ENCODE results near the gene NAV2.

The NAV2 gene

DNA sequence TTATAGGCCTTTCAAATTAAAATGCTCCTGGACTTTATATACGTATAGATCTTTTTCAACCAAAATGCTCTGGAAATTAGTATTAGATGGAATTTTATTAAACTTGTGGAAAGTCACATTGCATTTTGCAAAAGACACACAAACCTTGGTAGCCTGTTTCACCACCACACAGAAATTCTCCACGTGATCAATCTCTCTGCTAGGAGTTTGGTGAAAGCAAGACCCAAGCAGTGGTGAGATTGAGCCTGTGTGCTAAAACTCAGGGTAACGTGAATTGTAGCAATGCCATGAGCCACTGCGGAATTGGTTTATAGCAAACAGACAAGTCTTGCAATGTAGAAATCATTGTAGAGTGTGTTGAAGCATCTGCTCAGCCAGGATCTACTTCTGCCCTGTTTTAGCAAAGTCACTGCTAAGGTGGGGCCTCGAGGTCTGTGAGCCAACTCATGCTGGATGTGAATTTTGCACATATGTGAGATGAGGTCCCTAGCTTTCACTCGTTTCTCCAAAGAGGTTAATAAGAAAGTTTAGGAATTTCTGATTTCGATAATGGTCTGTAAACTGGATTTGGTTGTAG lies 262.9 kb downstream of the NAV2 start:
- Mint-ChIP-seq H3K9me3 (no peaks in the 10 kb centered on the region), H3K4me3 (no peak overlapping the region), H3K4me1 (ENCODE audit: low read depth) (peaks cover 31% of the 10 kb centered on the region), H3K27ac (no peak overlapping the region), H3K36me3 (ENCODE audit: low read depth) (no peaks in the 10 kb centered on the region), H3K27me3 (peaks cover 25% of the 10 kb centered on the region)

DNA sequence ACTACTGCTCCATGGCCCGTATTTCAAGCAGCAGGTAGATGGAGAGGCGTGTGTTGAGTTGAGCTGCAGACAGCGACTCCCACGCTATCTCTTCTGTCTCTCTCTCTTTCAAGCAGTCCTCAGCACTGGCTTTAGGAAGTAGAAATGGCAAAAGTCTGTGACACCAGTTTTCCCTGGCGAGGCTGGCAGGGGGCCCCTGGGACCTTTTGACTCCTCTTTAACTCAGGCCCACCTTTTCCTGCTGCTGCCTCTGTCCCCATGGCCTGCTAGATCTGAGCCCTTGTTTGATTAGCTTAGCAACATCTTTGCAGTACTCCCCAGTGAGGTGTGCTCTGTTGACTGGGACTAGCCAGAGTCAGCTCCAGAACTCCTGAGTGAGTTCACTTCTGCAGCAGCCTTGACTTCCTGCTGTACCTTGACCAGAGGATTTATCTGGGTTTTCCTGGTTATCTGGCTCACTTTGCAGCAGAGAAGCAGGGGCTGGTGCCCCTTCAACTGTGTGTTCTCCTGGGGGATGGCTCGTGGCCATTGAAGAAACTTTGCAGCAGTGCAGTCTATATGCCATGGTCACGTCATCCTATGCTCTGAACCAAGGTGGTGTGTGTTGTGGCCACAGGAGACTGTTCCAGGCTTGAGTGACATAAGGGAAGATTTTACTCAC lies 263.8 kb downstream of the NAV2 start:
- Mint-ChIP-seq H3K27me3 (peaks cover 26% of the 10 kb centered on the region), H3K36me3 (ENCODE audit: low read depth) (no peaks in the 10 kb centered on the region), H3K4me3 (no peak overlapping the region), H3K9me3 (no peaks in the 10 kb centered on the region), H3K4me1 (ENCODE audit: low read depth) (peaks cover 22% of the 10 kb centered on the region), H3K27ac (no peak overlapping the region)

DNA sequence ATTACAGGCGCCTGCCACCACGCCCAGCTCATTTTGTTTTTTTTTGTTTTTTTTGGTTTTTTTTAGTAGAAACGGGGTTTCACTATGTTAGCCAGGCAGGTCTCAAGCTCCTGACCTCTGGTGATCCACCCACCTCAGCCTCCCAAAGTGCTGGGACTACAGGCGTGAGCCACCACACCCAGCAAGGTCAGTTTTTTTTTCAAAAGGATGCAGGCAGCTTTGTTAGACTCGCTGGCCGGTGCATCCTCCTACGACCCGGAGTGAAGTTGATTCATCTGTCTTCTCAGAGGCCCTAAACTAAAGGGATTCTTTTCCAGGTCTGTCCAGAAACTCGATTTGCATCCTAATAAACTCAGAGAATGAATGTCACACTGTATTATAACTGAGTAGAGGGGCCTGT lies 265.3 kb downstream of the NAV2 start:
- Mint-ChIP-seq H3K27ac (no peak overlapping the region), H3K4me1 (ENCODE audit: low read depth) (peaks cover 16% of the 10 kb centered on the region), H3K4me3 (no peak overlapping the region), H3K9me3 (no peaks in the 10 kb centered on the region), H3K36me3 (ENCODE audit: low read depth) (no peaks in the 10 kb centered on the region), H3K27me3 (peaks cover 29% of the 10 kb centered on the region)

DNA sequence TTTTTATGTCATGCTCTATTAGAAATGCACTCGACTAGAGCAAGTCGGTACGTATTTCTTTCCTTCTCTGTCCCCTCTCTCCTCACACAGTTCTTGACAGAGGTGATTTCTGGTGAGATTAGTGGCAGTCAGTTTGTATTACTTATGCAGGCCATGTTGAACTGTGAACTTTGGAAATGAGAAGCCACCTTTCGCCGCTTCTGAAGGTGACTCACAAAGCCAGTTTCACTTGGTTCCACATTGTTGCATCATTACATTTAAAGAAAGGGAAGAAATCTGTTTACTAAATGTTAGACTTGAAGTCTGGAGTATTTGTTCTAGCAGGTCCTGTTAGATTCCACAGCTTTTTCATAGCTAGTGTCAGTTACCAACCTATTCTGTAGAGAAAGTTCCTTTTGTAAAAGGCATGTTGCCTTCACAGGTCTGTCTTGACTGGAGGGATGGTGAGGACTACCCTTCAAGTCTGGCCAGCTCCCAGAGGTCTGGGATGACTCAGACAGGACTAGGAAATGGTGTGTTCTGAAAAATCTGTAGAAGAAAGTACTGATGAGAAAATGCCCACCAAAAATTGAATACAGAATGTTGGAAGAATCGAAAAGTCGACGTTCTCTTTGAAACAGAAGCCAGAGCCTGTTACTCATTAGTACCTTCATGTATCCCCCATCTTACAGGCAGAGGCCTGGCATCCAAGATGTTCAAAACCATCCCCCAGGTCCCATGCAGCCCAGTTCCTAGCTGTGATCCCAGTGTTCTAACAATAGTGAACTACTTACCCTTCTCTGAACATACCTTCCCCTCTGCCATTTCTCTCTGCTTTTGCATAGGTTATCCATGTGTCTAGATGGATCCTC lies 266.3 kb downstream of the NAV2 start:
- Mint-ChIP-seq H3K27me3 (peaks cover 37% of the 10 kb centered on the region), H3K4me3 (no peak overlapping the region), H3K9me3 (no peaks in the 10 kb centered on the region), H3K4me1 (ENCODE audit: low read depth) (peaks cover 16% of the 10 kb centered on the region), H3K27ac (peak overlapping the region; percentile 5), H3K36me3 (ENCODE audit: low read depth) (no peaks in the 10 kb centered on the region)

DNA sequence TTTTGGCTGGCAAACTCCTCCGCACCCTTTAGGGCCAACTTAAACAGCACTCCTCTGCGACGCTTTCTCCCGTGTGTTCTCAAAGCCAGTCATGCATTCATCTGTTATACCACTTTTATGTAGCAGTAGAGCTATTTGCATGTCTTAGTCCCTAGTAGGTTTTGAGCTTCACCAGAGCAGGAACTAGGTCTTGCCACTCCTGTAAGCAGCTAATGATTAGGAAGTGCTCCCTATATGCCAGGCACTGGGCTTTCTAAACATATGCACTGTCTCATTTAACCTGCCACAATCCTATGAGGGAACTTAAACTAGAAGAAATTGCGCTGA lies 266.8 kb downstream of the NAV2 start:
- Mint-ChIP-seq H3K4me3 (no peak overlapping the region), H3K4me1 (ENCODE audit: low read depth) (peaks cover 16% of the 10 kb centered on the region), H3K36me3 (ENCODE audit: low read depth) (no peaks in the 10 kb centered on the region), H3K27ac (peak overlapping the region; percentile 5), H3K27me3 (peaks cover 37% of the 10 kb centered on the region), H3K9me3 (no peaks in the 10 kb centered on the region)

DNA sequence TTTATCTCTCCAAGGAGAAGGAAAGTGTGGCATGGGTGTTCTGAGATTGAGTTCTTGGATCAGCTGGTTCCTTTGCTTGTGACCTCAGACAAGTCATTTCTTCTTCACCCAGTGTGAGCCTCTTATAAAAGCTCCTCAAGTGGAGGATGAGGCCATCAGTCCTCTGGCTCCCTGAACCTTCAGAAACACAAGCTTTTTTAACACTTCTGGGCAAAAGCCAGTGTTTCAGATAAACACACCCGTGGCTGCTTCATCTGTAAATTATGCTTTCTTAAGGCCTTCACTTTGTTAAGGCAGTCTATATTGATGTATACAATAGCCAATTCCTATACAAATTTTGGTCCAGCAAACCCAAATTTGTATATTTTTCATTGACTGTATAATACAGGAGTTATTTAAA lies 267.8 kb downstream of the NAV2 start:
- Mint-ChIP-seq H3K9me3 (no peaks in the 10 kb centered on the region), H3K4me1 (ENCODE audit: low read depth) (peaks cover 16% of the 10 kb centered on the region), H3K36me3 (ENCODE audit: low read depth) (no peaks in the 10 kb centered on the region), H3K27ac (no peak overlapping the region), H3K27me3 (peaks cover 37% of the 10 kb centered on the region), H3K4me3 (no peak overlapping the region)

DNA sequence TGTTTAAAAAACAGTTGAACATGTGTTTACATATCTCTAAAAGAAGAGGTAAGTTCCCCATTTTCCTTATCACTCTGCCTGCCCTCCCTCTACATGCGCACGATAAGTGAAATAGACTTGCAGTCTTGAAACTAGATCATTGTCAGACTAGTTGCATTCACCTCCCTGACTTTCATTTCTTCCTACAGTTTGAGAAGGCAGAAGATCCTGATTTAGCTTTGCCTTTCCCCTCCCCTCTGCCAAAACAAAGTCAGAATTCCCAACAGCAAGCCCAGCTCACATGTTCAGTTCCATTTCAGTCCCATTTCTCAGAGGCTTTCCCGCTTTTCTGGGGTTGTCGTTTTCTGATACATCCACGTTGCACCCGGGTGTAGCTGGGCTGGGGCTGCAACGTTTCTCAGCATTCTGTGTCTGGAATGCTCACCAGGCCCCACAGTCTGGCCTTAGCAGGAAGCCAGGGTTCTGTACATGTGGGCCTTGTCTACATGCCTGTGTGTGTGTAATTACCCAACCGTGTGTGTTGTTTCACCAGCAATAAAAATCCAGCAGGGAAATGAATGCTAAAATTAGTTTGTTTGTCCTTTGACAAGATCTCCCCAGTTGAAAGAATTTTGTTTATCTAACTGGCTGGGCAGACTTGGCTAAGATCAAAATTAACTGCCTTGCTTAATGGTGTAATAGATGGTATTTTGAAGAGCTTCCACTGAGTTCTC lies 268.5 kb downstream of the NAV2 start:
- H3K36me3 Mint-ChIP-seq (ENCODE audit: low read depth) = no peaks in the 10 kb centered on the region

DNA sequence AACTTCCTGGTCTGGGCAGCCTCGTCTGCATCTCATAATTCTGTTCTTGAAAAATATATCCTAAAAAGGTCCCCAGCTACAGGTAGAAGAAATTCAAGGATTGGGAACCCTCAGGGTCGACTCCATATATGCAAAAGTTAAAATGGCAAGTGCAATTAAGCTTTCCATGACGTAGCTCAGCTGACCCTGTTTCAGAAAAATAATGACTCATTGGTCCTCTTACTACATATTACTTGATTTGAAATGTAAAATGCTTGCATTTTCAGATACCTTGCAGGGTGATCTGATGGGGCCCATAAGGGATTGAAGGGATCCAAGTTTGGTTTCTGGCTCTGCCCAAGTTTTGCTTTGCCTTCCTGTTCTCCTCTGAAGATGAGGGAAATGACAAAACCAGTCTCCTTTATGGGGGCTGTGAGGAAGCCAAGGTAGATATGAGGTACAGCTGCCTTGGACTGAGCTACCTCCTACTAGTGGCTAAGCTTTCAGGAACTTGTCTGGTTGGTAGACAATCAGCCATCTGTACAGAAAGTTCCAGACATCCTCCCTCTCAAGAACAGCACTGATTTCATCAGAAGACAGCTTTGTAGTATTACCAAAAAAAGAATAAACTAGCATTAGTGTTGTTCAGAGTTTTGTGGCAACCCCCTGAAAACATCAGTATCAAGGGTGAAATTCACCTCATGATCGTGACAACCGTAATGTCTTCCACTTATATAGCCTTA lies 270.3 kb downstream of the NAV2 start:
- Mint-ChIP-seq H3K9me3 (no peaks in the 10 kb centered on the region), H3K4me1 (ENCODE audit: low read depth) (peaks cover 16% of the 10 kb centered on the region), H3K27ac (no peak overlapping the region), H3K4me3 (no peak overlapping the region), H3K36me3 (ENCODE audit: low read depth) (no peaks in the 10 kb centered on the region), H3K27me3 (peaks cover 19% of the 10 kb centered on the region)

More for the DNA sequence above, 268.5 kb downstream of the NAV2 start:
- Mint-ChIP-seq H3K4me1 (ENCODE audit: low read depth) (peaks cover 16% of the 10 kb centered on the region), H3K27me3 (peaks cover 33% of the 10 kb centered on the region), H3K9me3 (no peaks in the 10 kb centered on the region), H3K27ac (no peak overlapping the region), H3K4me3 (no peak overlapping the region)

DNA sequence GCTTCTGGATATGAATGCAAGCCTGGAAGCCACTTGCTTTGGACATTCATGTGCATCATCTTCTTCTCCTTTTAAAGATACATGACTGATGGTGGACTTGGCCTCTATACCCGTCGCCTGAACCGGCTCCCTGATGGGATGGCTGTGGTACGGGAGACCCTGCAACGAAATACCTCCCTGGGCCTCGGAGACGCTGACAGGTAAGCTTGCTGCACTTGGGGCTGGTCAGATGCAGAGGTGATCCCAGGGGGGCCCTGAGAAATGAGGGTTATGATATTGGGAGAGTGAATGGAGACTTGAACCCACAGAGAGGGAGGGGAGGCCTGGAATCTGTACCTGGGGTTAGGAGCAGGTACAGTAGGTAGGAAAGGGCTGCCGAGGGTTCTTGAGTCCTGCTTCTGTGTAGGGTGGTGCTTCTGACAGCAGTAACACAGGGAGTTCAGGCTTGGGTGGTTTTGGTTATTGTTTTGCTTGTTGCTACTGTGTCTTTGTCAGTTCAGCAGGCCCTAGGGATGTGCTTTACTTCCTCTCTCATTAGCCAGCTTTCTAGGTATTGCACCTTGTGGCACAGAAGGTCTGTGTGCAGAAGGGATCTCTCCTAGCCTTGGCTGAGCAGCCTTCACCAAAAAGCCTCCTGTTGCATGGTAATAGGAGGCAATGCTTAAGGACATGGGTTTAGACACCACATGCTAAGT lies 271.6 kb downstream of the NAV2 start:
- Mint-ChIP-seq H3K36me3 (ENCODE audit: low read depth) (no peaks in the 10 kb centered on the region), H3K27me3 (peaks cover 15% of the 10 kb centered on the region), H3K27ac (no peak overlapping the region), H3K9me3 (no peaks in the 10 kb centered on the region), H3K4me1 (ENCODE audit: low read depth) (peaks cover 5% of the 10 kb centered on the region), H3K4me3 (no peak overlapping the region)

DNA sequence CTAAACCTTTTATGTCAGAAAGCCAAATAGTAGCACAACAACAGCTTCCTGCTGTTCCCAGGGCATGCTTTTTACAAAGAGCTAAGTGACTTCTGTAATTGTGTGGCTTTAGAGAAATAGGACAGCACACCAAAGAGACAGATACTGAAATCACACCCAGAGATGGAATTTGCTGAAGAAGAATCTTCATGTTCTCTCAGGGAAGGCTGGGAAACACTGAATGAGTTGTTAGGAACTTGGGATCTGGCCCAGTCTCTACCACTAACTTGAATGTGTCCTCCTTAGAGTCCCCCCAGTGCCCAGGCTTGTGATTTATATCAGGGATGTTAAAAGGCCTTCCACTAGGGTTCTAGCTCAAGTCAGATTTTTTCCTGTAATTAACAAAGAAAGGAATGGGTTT lies 272.5 kb downstream of the NAV2 start:
- Mint-ChIP-seq H3K9me3 (no peaks in the 10 kb centered on the region), H3K4me3 (no peak overlapping the region), H3K27me3 (peaks cover 15% of the 10 kb centered on the region), H3K27ac (no peak overlapping the region), H3K4me1 (ENCODE audit: low read depth) (no peaks in the 10 kb centered on the region), H3K36me3 (ENCODE audit: low read depth) (no peaks in the 10 kb centered on the region)

DNA sequence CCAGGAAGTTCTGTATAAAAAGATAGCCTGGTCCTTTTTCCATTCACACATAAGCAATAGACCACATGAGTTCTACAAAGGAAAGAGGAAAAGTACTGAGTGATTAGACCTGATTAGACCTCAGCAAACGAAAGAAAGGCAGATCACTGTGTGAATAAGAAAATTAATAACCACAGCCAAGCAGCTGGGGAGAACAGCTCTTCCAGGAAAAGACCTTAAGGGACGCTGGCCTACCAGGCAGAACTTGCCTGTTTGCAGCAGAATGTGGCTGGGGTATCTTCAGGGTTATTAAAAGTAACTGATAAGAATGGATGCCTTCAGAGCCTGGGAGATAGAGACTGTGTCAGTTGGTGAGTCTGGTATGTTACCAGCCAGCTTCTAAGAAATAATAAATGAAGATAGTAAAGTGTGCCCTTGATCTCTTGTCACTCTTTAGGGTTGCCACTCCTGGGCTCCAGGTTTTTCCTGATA lies 274.7 kb downstream of the NAV2 start:
- H3K9me3 Mint-ChIP-seq = no peaks in the 10 kb centered on the region
- no peak overlapping the region for H3K27ac Mint-ChIP-seq
- H3K4me1 Mint-ChIP-seq (ENCODE audit: low read depth) = no peaks in the 10 kb centered on the region
- peaks cover 9% of the 10 kb centered on the region for H3K27me3 Mint-ChIP-seq
- no peaks in the 10 kb centered on the region for H3K36me3 Mint-ChIP-seq (ENCODE audit: low read depth)
- H3K4me3 Mint-ChIP-seq = no peak overlapping the region

DNA sequence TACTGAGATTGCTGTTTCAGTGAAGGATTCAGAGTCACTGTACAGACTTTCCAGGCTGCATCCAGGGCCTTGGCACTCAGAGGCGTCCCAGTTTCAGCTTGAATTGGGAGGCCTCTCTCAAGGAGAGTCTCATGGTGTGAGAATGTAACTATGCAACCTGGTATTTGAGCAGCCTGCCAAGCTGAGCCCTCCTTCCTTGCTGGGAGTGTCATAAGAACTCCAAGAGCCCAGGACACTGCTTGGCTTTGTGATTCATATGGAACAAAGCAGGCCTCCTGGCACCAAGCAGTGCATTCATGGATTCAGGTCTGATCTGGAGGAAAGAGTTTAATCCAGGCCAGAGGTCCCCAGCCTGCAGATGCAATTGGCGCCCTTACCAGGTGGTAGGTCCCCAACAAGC lies 276.0 kb downstream of the NAV2 start:
- no peaks in the 10 kb centered on the region for H3K4me1 Mint-ChIP-seq (ENCODE audit: low read depth)
- H3K4me3 Mint-ChIP-seq = no peak overlapping the region
- no peaks in the 10 kb centered on the region for H3K36me3 Mint-ChIP-seq (ENCODE audit: low read depth)
- no peak overlapping the region for H3K27ac Mint-ChIP-seq
- H3K9me3 Mint-ChIP-seq = peaks cover 3% of the 10 kb centered on the region
- peaks cover 8% of the 10 kb centered on the region for H3K27me3 Mint-ChIP-seq

DNA sequence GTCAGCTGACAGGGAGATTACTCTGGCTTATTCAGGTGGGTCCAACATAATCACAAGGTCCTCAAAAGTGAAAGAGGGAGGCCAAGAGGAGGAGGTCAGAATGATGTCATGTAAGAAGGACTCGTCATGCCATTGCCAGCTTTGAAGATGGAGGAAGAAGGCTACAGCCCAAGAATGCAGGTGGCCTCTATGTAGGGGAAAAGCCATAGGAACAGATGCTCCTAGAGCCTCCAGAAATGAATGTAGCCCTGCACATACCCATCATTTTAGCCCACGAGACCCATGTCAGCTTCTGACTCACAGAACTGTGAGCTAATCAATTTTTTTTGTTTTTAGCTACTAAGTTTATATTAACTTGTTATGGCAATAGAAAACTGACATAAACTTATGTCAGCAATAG lies 276.6 kb downstream of the NAV2 start:
- Mint-ChIP-seq H3K27ac (no peak overlapping the region), H3K4me3 (no peak overlapping the region), H3K4me1 (ENCODE audit: low read depth) (no peaks in the 10 kb centered on the region), H3K27me3 (peaks cover 4% of the 10 kb centered on the region), H3K9me3 (peaks cover 3% of the 10 kb centered on the region), H3K36me3 (ENCODE audit: low read depth) (no peaks in the 10 kb centered on the region)

DNA sequence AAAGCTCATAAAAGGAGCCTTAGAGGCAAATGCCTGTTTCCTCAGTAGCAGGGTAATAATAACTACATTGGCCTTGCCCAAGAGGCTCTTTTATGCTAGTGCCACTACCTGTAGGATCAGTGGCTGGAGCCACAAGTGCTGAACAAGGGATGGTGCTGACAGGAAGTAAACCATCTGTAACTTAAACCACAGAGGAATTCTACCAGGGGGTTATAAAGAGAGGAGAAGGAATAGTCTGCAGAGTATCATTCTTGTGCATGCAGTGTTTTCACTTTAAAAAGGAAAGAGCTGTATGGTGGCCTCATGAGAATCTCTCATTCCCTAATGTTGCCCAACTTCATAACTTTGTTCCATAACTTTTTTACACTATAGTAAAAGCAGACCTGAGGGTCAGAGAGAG lies 279.5 kb downstream of the NAV2 start:
- H3K27me3 Mint-ChIP-seq = peaks cover 4% of the 10 kb centered on the region
- no peak overlapping the region for H3K4me3 Mint-ChIP-seq
- H3K4me1 Mint-ChIP-seq (ENCODE audit: low read depth) = no peaks in the 10 kb centered on the region
- H3K36me3 Mint-ChIP-seq (ENCODE audit: low read depth) = no peaks in the 10 kb centered on the region
- H3K27ac Mint-ChIP-seq = no peak overlapping the region
- peaks cover 3% of the 10 kb centered on the region for H3K9me3 Mint-ChIP-seq

Data from stimulated activated naive CD8-positive, alpha-beta T cell treated with anti-CD3 and anti-CD28 coated beads, Interleukin-15, Interleukin-2, amounts not matched to agents 100 ng/mL and 50 ng/mL, for 24 hours (primary cell).